Activated CD8-positive, alpha-beta memory T cell treated with anti-CD3 and anti-CD28 coated beads for 4 hours (primary cell): ENCODE measurements around the gene CROCC2.
A peak's percentile ranks its signal among the peaks of the same experiment; 100 is the strongest.

Experiments used
- DNase-seq, 2 donors: peaks; one replicate each; pipeline ENCODE4 v3.0.0-alpha.2; 2020; ENCODE audit warnings: low read depth in 2 of 2

CROCC2 gene

DNA sequence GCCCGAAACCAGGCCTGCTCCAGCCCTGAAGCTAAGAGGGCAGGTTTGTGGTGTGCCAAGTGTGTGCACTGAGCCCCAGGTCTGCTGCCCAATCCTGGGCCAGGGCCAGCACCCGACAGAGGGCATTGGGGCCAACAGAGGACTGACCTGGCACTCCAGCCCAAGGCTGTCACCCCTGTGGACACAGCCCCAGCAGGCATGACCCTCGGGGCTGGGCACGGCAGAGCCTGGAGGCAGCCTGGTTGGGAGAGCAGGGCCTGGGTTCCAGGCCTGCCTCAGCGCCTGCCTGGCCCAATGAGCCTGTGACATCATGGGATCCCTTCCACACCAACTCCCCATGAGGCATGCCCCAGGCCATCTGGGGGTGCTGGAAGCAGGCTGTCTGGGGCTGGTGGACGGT, 81.5 kb downstream of the CROCC2 start:
- DNase-seq: no peak

- no peak for DNase-seq
Measured at GRCh38 chr2:240988146-240988545, 82.0 kb downstream of the CROCC2 start.

GRCh38 chr2:240988571-240989271, 82.6 kb downstream of the CROCC2 start:
- DNase-seq: no peak

- no peak for DNase-seq
Measured at GRCh38 chr2:240989451-240990265, 83.5 kb downstream of the CROCC2 start.

GRCh38 chr2:240990266-240990529, 84.1 kb downstream of the CROCC2 start:
- no peak for DNase-seq

DNA sequence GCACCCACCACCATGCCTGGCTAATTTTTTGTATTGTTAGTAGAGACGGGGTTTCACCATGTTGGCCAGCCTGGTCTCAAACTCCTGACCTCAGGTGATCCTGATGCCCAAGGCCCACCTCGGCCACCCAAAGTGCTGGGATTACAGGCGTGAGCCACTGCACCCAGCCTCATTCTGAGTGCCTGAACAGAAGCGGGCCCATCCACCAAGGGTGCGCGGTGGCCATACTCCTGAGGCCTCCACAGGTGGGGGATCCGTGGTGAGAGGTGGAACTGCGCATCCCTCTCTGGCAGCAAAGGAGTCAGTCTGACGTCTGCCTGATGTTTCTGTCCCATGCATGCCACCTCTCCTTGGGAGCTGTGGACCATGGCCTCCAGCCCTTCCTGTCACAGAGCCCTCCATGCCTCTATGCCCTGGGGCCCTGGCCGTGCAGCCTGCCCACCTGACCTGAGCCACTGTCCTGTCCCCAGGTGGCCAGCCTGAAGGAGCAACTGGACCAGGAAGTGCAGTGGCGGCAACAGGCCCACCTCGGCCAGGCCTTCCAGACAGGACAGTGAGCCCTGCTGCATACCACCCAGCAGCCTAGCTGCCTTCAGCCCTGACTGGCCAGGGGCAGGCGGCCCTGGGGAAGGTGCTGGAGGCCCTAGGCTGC, 84.7 kb downstream of the CROCC2 start:
- no peak for DNase-seq

DNA sequence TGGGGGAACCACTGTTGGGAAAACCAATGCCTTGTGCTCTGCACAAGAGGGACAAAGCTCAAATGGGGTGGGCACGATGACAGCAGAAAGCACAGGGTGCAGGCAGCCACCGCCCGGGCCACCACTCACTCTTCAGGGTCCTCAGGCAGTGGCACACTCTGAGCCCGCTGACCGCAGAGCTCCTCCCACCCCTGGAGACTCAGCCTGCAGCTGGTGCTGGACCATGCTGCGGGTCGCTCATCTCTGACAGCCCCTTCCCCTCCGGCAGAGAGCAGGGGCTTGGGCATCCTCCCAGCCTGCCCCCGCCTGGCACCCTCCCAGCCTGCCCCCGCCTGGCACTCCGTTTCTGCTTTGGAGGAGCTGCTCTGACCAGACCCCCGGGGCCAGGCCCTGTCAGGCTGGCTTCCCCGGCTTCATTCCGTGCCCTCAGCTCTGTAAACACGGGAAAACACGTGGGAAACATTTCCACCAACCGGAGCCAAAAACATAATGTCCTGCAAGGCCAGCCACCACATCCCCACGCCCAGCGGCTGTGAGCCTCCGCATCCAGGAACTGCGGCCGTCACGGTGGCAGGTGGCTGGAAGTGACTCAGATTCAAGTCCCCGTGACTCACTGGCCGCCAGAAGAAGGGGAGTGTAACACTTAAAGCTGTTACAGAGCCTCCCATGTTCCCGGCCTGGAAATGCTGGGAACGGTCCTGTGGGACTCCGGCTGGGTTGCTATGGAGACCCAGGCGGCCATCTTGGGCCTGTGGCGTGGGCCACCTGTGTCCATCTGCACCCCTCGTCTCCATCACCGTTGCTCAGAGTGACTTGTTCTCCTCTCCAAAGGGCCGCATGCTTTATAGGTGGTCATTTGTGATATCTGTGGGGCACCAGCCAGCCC, 85.5 kb downstream of the CROCC2 start:
- no peak for DNase-seq

- DNase-seq: no peak
Measured at GRCh38 chr2:240992572-240993291, 86.6 kb downstream of the CROCC2 start.

- DNase-seq: no peak
Measured at GRCh38 chr2:240993446-240994170, 87.5 kb downstream of the CROCC2 start.

DNA sequence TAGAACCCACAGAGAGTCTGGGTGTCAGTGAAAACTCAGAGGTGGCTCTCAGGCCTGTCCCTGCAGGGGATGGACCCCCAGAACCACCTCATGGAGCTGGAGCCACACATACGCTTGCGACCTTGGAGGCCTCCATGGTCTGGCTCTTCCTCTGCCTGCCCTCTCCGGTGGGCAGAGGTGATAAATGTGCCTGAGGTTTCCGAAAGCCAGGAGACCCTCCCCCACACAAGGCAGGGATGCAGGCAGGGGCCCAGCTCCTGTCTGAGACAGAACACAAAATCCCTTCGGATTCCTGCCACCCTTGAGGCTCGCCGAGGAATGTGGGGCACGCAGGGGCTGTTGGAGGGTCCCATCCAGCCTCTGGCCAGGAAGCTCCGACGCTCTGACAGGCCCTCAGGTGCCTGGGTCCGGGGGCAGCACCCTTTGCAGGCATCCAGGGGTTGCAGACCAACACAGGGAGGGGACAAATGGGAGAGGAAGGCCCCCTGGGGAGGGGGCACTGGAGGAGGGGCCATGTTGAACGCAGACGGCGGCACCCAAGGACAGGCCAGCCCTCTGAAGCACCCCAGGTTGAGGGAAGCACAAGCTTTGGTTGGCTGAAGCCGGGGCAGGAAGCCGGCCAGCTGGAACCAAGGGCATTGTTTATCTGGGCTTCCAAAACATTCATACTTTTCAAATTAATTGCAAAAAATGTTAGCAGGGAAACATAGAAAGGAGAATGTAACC, 88.2 kb downstream of the CROCC2 start:
- no peak for DNase-seq

GRCh38 chr2:240995041-240996021, 89.2 kb downstream of the CROCC2 start:
- no peak for DNase-seq

GRCh38 chr2:240996161-240996833, 90.2 kb downstream of the CROCC2 start:
- no peak for DNase-seq

DNA sequence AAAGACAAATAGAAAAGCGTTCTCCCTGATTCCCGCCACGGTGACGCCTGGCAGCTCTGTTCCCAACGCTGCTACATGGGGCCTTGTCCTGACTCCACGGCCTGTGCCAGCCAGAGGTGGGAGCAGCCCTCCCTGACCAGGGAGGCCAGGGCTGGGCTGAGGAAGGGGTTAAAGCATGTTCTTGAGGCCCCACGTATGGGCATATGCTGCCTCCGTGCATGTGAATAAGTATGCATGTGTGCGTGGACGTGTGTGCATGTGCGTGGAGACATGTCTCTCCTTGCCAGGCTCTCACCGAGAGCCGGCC, 90.7 kb downstream of the CROCC2 start:
- no peak for DNase-seq

DNA sequence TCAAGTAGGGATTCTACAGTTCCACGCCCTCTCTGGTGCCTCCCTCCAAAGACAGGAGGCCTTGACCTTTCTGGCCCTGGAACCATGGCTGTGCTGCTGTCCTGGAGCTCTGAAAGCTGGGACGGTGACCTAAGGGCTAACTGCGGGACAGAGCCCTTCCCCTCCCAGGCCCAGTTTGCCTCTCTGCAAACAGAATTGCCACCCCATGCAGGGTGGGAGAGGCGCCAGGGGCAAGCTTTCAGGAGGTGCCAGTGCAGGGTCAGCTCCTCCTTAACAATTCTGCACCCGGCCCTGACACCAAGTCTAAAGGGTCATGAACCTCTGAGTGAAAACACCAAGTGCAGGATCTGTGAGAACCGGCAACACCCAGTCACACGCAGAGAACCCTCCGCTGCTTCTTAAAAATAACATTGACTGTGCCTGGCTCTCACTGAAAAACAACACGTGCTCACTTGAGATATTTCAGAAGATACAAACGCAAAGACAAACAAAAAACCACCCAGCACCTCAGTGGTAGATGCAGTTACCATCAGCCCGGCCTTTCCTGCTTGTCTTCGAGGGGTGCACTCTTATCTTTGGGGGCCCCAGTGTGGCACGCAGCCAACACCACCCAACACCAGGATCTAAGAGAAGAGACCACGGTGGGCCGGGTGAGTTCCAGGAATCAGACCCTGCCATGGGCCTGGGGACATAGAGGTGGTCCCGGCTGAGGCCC, 91.2 kb downstream of the CROCC2 start:
- DNase-seq: no peak

DNA sequence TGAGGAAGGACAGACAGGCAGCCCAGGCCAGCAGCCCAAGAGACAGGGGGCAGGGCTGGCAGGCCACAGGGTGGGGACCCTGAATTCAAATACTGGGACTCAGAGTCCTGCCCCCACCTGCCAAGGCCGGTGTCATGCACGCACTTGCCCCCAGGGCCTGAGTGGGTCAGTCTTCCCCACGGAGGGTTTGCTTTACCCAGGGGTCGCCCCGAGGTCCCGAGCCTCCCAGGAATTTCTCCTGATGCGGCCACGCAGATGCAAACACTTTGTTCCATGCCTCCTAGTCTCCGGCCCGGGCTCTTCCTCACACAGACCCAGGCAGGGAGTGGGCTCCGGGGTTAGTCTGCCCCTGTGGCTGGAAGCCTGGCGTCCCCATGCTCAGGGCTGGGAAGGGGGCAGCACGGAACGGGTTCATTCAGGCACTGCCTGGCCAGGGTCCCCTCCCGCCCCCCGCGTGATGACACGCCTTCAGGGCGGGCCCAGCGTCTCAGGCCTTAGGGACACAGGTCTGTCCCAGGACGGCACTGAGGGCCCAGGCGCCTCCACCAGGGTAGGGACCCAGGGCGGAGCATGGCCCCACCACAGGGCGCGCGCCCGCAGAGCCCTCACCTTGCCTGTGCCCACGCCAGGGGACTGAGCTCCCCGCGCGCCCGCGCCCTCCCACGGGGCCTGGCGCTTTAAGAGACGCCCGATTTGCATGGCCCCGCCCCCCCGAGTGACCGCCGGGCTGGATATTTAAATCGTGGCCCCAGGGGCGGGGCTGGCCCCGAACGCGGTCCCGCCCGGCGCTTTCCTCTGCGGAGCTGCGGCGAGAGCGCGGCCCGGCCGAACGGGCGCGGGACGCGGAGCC, 91.9 kb downstream of the CROCC2 start, which contains the start of gene SNED1:
Gene SNED1, plus strand, starts transcription at position 763 of the 850 bp plus-strand sequence. CDS start 220 bp downstream, outside the sequence.
- peak in 1 of 2 donors; percentile 39 for DNase-seq

DNA sequence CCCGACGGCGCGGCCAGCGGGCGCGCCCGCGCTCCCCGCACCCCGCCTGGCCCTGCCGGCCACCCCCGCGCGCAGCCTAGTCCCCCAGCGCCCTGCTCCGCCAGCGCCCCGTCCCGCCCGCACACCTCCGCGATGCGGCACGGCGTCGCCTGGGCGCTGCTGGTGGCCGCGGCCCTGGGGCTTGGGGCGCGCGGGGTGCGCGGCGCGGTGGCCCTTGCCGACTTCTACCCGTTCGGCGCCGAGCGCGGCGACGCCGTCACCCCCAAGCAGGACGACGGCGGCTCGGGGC, 92.5 kb downstream of the CROCC2 start:
- no peak for DNase-seq
